ENCODE measurements around the gene QKI.

QKI gene

GRCh38 chr6:163409712-163410111 is 4.8 kb upstream of the QKI start:
- DNase-seq (ENCODE audit: low read depth, low spot score) = no peak
- no peak overlapping the region for H3K4me3 ChIP-seq (ENCODE audit: low read length)

GRCh38 chr6:163412341-163412740 is 2.2 kb upstream of the QKI start:
- DNase-seq (ENCODE audit: low read depth, low spot score) = no peak
- no peak overlapping the region for H3K4me3 ChIP-seq (ENCODE audit: low read length)

- peak overlapping the region; percentile 56 for H3K4me3 ChIP-seq (ENCODE audit: low read length)
- no peak for DNase-seq (ENCODE audit: low read depth, low spot score)
Observed at GRCh38 chr6:163412801-163413344, 1.6 kb upstream of the QKI start.

- H3K4me3 ChIP-seq (ENCODE audit: low read length) = peak overlapping the region; percentile 56
- DNase-seq (ENCODE audit: low read depth, low spot score) = peak; percentile 78
Observed at GRCh38 chr6:163413345-163414116, 987 bp upstream of the QKI start.

GRCh38 chr6:163414946-163415619 is 565 bp downstream of the QKI start:
- DNase-seq (ENCODE audit: low read depth, low spot score) = no peak

GRCh38 chr6:163415620-163416556 is 1.4 kb downstream of the QKI start:
- DNase-seq (ENCODE audit: low read depth, low spot score) = no peak
- H3K4me3 ChIP-seq (ENCODE audit: low read length) = peak overlapping the region; percentile 75

More at GRCh38 chr6:163414946-163415619, 565 bp downstream of the QKI start:
- H3K4me3 ChIP-seq (ENCODE audit: low read length) = peak overlapping the region; percentile 75

- peak overlapping the region; percentile 75 for H3K4me3 ChIP-seq (ENCODE audit: low read length)
- no peak for DNase-seq (ENCODE audit: low read depth, low spot score)
Observed at GRCh38 chr6:163416557-163417253, 2.2 kb downstream of the QKI start.

- no peak overlapping the region for H3K4me3 ChIP-seq (ENCODE audit: low read length)
- DNase-seq (ENCODE audit: low read depth, low spot score) = no peak
Observed at GRCh38 chr6:163417595-163417994, 3.1 kb downstream of the QKI start.

- H3K4me3 ChIP-seq (ENCODE audit: low read length) = no peak overlapping the region
- no peak for DNase-seq (ENCODE audit: low read depth, low spot score)
Observed at GRCh38 chr6:163418311-163419029, 4.0 kb downstream of the QKI start.

GRCh38 chr6:163419413-163420288 is 5.1 kb downstream of the QKI start:
- no peak for DNase-seq (ENCODE audit: low read depth, low spot score)
- H3K4me3 ChIP-seq (ENCODE audit: low read length) = no peak overlapping the region

GRCh38 chr6:163420289-163420614 is 5.7 kb downstream of the QKI start:
- no peak overlapping the region for H3K4me3 ChIP-seq (ENCODE audit: low read length)
- no peak for DNase-seq (ENCODE audit: low read depth, low spot score)

GRCh38 chr6:163422550-163422949 is 8.0 kb downstream of the QKI start:
- no peak overlapping the region for H3K4me3 ChIP-seq (ENCODE audit: low read length)
- no peak for DNase-seq (ENCODE audit: low read depth, low spot score)

GRCh38 chr6:163423696-163424095 is 9.2 kb downstream of the QKI start:
- H3K4me3 ChIP-seq (ENCODE audit: low read length) = no peak overlapping the region
- DNase-seq (ENCODE audit: low read depth, low spot score) = no peak

GRCh38 chr6:163427498-163428254 is 13.2 kb downstream of the QKI start:
- H3K4me3 ChIP-seq (ENCODE audit: low read length) = no peak overlapping the region
- no peak for DNase-seq (ENCODE audit: low read depth, low spot score)

GRCh38 chr6:163428373-163428772 is 13.9 kb downstream of the QKI start:
- no peak for DNase-seq (ENCODE audit: low read depth, low spot score)

GRCh38 chr6:163429858-163430448 is 15.4 kb downstream of the QKI start:
- DNase-seq (ENCODE audit: low read depth, low spot score) = no peak
- no peak overlapping the region for H3K4me3 ChIP-seq (ENCODE audit: low read length)

More at GRCh38 chr6:163428373-163428772, 13.9 kb downstream of the QKI start:
- H3K4me3 ChIP-seq (ENCODE audit: low read length) = no peak overlapping the region

All from Jurkat, Clone E6-1 (cell line).